Activated T-cell treated with anti-CD3 and anti-CD28 coated beads for 48 hours (primary cell): ENCODE measurements around the gene ETF1.

Source experiments
- DNase-seq: peaks from one replicate; pipeline ENCODE4 v3.0.0-alpha.2; 2020; ENCODE audit warnings: low read depth

Gene ETF1

GRCh38 chr5:138463419-138464007, 79.5 kb downstream of the ETF1 start:
- DNase-seq: no peak

DNA sequence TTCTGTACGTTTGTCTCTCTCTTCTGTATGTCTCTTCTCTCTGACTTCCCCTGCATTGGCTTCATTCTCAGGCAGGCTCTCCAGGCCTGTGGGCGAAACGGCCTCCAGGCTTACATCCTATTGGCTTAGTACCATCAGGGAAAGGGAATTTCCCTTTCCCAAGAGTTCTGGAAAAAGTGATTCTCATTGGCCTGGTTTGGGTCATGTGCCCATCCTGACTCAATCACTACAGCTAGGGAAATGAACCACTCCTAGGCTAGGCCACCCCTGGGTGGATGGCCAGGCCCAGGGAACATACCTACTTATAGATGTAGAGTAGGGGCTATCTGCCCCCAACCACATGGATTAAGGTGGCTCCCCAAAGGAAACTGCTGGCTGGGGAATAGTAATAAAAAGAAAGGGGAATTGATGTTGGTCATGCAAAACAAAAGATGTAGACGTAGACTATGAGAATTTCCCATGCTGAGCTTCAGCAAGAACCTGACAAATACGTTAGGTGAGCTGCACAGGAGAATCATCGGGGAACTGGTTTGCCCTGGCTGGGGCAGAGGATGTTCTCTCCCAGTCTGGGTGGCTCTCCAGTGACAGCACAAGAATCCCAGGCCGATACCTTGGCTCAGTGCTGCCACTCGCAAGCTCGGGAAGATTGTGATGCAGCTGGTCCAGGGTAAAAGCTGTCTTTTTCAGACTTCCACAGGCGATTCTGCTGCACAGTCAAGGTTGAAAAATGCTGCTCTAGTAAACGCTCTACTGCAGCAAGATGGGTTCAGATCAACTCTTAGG, 81.5 kb downstream of the ETF1 start:
- DNase-seq: no peak

GRCh38 chr5:138460032-138460693, 82.9 kb downstream of the ETF1 start:
- no peak for DNase-seq

DNA sequence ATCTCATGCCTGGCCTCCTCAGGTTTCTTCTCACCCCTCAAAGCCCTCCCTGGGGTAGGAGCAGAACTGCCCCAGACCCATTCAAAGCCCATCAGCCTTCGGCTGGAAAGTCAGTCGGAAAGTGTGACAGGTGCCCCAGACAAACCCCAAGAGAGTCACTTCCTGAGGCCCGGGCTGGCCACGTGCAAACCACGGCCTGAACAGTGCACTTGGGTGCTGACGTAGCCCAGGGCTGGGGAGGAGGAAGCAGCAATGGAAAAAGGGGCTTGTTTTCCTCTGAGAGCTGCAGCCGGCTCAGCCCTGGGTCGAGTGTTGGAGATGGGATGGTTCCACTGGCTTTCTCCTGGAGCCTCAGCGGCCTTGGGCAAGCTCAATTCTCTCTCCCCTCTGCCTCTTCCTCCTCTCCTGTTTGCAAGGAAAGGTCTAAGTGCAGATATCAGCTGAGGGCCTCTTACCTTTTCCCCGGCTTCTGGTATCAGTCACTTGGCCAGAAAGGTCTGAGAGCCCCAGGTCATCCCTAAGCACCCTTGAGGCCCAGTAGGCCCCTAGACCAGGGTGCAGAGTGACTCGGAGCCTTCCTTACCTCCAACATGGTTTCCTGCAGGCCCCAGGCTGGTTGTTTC, 83.6 kb downstream of the ETF1 start:
- peak; percentile 84 for DNase-seq

DNA sequence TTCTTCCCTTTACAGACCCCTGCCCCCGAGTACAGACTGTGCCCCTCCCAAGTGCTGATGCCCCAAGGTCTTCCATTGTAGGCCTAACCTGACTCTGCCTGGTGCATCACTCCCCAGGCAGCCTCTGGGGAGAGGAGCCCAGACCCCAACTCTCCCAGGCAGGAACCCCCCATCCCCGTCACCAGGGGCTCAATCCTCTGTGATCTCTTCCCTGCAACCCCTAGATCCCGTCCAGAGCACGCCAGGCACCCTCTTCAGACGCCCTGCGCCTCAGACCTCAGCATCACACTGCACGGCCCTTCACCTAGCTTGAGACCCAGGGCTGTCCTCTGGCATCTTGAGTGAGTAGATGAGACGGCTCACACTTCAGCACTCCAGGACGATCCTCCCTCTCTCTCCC, 84.2 kb downstream of the ETF1 start:
- no peak for DNase-seq

DNA sequence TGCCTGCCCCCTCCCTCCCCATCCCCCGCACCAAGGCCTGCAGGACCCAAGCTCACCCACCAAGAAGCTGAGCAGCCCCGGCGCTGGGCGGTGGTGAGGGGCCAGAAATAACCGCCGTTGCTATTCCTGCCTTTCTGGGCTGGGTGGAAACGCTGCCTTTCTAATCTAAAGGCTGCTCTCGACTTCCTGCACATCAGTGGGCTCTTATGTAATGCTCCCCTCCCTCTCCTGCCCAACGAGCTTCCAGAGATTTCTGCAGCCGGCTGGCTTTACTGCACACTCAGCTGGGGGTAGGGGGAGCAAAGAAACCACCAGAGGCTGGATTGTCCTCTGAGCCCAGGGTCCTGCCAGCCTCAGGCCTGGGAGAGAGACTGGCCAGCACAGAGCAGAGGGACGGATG, 84.7 kb downstream of the ETF1 start:
- no peak for DNase-seq

DNA sequence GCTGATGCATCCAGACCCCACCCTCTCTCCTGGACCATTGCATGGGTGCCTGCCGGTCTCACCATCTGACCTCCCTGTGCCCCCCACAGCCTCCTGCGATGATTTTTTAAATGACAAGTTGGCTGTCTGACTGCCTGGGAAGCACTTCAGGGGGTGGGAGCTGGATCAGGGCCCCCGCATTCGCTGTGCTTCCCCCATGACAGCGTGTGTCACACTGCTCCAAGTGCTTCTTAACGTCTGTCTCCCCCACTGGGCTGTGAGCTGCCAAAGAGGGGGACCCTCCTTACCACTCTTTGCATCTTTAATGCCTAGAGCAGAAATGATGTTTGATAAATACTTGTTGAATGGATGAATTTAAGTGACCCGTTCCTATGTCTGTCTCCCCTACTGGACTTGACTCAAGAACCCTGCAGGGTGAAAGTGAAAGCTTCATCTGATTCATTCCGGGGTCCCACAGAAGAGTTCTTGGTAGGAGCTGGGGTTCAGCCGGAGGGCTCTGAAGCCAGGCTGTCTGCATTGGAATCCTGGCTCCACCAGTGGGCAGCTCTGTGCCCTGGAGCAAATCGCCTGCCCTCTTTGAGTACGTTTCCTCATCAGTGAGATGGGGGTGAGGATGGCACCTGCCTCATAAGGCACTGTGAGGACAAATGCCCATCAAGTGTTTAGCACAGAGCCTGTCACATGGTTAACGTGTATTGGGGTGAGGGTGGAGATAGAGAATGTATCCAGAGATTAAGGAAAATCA, 85.3 kb downstream of the ETF1 start:
- no peak for DNase-seq
